PC-9 (cell line): ENCODE measurements around the gene SLC6A18.

ENCODE experiments used
- CTCF ChIP-seq: fragments of 200-600 bp; sonication (generic); conservative IDR thresholded peaks from 2 replicates; pipeline ENCODE4 v1.6.1; 2017; ENCODE audit warnings: mixed run types, antibody characterized with exemption, mild to moderate bottlenecking, moderate library complexity
- EZH2 ChIP-seq: fragments of 200-600 bp; sonication (generic); IDR thresholded peaks from 2 replicates; pipeline ENCODE4 v1.8.0; 2017; ENCODE audit warnings: antibody characterized with exemption, low read depth

DNA sequence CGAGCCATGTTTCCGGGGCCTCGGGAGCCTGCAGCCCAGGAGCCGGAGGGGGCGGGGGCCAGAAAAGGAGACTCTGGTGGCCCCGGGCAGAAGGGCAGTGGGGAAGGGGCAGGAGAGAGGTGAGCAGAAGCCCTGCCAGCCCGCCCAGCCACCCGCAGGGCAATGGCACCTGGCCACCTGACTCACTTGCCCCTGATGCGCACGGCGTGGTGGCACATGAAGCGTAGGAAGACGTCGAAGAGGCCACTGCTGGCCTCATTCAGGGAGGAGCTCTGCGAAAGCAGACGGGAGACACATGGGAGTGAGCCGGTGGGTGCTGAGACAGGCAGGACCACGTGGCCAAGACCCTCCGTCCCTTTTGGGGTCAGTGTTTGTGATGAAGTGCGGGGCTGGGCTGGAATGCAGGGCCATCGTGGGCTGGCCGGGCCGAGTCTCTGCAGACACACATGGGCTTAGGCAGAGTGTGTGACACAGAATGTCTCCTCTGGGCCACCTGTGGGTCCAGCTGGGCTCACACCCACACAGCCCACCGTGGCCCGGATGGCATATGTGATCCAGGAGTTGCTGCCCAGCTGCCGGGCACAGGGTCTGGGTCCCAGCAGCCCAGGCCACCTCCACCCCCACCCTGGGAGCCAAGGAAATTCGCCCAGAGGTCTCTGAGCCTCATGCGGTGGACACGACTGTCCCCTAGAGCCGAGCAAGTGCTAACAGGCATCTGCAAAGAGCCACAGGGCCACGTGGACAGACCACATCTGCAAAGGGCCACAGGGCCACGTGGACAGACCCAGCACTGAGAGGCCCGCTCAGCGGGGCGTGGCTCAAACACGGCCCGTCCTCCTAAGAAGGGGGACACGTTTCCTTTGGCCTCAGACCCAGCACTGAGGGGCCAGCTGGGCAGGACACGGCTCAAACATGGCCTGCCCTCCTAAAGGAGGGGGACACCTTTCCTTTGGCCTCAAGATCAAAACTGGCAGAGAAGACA is 46.0 kb downstream of the SLC6A18 start:
- TF ChIP-seq CTCF (no peak), EZH2 (no peak)
